SK-N-MC (cell line): Measurements from ENCODE around the gene CES4A.
"Not testable (repeated sequence)": the region's sequence is repeated elsewhere in the genome, so short reads cannot be mapped to it uniquely, and the experiment has no call there.

Source experiments
- DNase-seq: peaks from one replicate; pipeline ENCODE4 v3.0.0-alpha.2; 2011; ENCODE audit warnings: low read depth, low spot score
- H3K27ac ChIP-seq: fragments of 200-600 bp; sonication (generic); 2 replicates; pipeline ENCODE4 v1.5.1; 2016; ENCODE audit warnings: mixed run types
- H3K36me3 ChIP-seq: fragments of 200-600 bp; sonication (generic); 2 replicates; pipeline ENCODE4 v1.6.1; 2017; ENCODE audit warnings: antibody characterized with exemption, low read length, mixed read lengths; ENCODE audit not compliant: insufficient read depth
- H3K4me3 ChIP-seq: fragments of 200-600 bp; sonication (generic); 2 replicates; pipeline ENCODE4 v1.5.1; 2016
- H3K9ac ChIP-seq: fragments of 200-600 bp; sonication (generic); 2 replicates; pipeline ENCODE4 v1.8.0; 2017; ENCODE audit warnings: mixed run types, mixed read lengths; ENCODE audit not compliant: insufficient read length
- H3K9me3 ChIP-seq: fragments of 200-600 bp; sonication (generic); 2 replicates; pipeline ENCODE4 v1.6.1; 2017; ENCODE audit warnings: low read depth, mild to moderate bottlenecking, antibody characterized with exemption, low read length, moderate library complexity, mixed read lengths
- EZH2 ChIP-seq: fragments of 200-600 bp; sonication (generic); IDR thresholded peaks from one replicate; pipeline ENCODE4 v1.6.1; 2017; ENCODE audit warnings: antibody characterized with exemption
- FOXP2 ChIP-seq: optimal IDR thresholded peaks from 2 replicates; pipeline ENCODE3; 2011; ENCODE audit warnings: mild to moderate bottlenecking, moderate library complexity; ENCODE audit not compliant: insufficient read depth; ENCODE audit errors: extremely low read length, control extremely low read depth
- POLR2AphosphoS5 ChIP-seq: IDR thresholded peaks from 2 replicates; pipeline ENCODE4 v1.6.1; 2012; ENCODE audit warnings: mild to moderate bottlenecking, low read depth, low read length, borderline replicate concordance

CES4A gene

GRCh38 chr16:66953462-66954096 lies 34.8 kb upstream of the CES4A start:
- no peak for DNase-seq
- H3K4me3 ChIP-seq = no peak overlapping the region
- H3K9ac ChIP-seq = no peak overlapping the region
- H3K9me3 ChIP-seq = no peaks in the 10 kb centered on the region
- TF ChIP-seq FOXP2 (no peak), EZH2 (no peak), POLR2AphosphoS5 (no peak)
- H3K27ac ChIP-seq = no peak overlapping the region
- no peaks in the 10 kb centered on the region for H3K36me3 ChIP-seq

- no peaks in the 10 kb centered on the region for H3K9me3 ChIP-seq
- no peak overlapping the region for H3K9ac ChIP-seq
- no peak overlapping the region for H3K27ac ChIP-seq
- no peak for TF ChIP-seq FOXP2
- TF ChIP-seq EZH2 = no peak
- no peak for TF ChIP-seq POLR2AphosphoS5
- H3K4me3 ChIP-seq = no peak overlapping the region
- no peaks in the 10 kb centered on the region for H3K36me3 ChIP-seq
- DNase-seq = no peak
Observed at GRCh38 chr16:66954097-66954659, 34.2 kb upstream of the CES4A start.

GRCh38 chr16:66955363-66956153 lies 32.8 kb upstream of the CES4A start:
- DNase-seq, H3K9me3 ChIP-seq, H3K27ac ChIP-seq, H3K9ac ChIP-seq, H3K4me3 ChIP-seq, H3K36me3 ChIP-seq: not testable (repeated sequence)

- H3K9ac ChIP-seq, DNase-seq: not testable (repeated sequence)
Observed at GRCh38 chr16:66956154-66956457, 32.3 kb upstream of the CES4A start.

GRCh38 chr16:66958857-66959703 lies 29.3 kb upstream of the CES4A start:
- no peak for DNase-seq
- no peaks in the 10 kb centered on the region for H3K9me3 ChIP-seq
- no peak overlapping the region for H3K9ac ChIP-seq
- TF ChIP-seq EZH2 = no peak
- TF ChIP-seq FOXP2 = no peak
- TF ChIP-seq POLR2AphosphoS5 = no peak
- no peak overlapping the region for H3K4me3 ChIP-seq
- no peaks in the 10 kb centered on the region for H3K36me3 ChIP-seq
- no peak overlapping the region for H3K27ac ChIP-seq

More at GRCh38 chr16:66956154-66956457, 32.3 kb upstream of the CES4A start:
- H3K36me3 ChIP-seq, H3K9me3 ChIP-seq, H3K27ac ChIP-seq, H3K4me3 ChIP-seq: not testable (repeated sequence)

- Histone ChIP-seq H3K4me3 (no peak overlapping the region), H3K9me3 (no peaks in the 10 kb centered on the region), H3K27ac (no peak overlapping the region), H3K9ac (no peak overlapping the region), H3K36me3 (no peaks in the 10 kb centered on the region)
- no peak for DNase-seq
- TF ChIP-seq FOXP2 (no peak), POLR2AphosphoS5 (no peak), EZH2 (no peak)
Observed at GRCh38 chr16:66959704-66960161, 28.7 kb upstream of the CES4A start.

GRCh38 chr16:66960270-66960669 lies 28.1 kb upstream of the CES4A start:
- no peak for DNase-seq
- Histone ChIP-seq H3K9ac (no peak overlapping the region), H3K4me3 (no peak overlapping the region), H3K9me3 (no peaks in the 10 kb centered on the region), H3K27ac (no peak overlapping the region), H3K36me3 (no peaks in the 10 kb centered on the region)
- TF ChIP-seq FOXP2 (no peak), POLR2AphosphoS5 (no peak), EZH2 (no peak)

GRCh38 chr16:66961065-66961744 lies 27.2 kb upstream of the CES4A start, which contains the start of gene CES3:
Gene CES3 (plus strand): TSS chr16:66961266. CDS start chr16:66961308, 42 bp downstream.
- H3K9me3 ChIP-seq = no peaks in the 10 kb centered on the region
- H3K9ac ChIP-seq = no peak within 1 kb of the TSS
- no peak for DNase-seq
- TF ChIP-seq POLR2AphosphoS5 (no peak), EZH2 (no peak), FOXP2 (no peak)
- peak within 1 kb of the TSS; percentile 68 for H3K4me3 ChIP-seq
- H3K36me3 ChIP-seq = no peaks in the 10 kb centered on the region
- H3K27ac ChIP-seq = no peak within 1 kb of the TSS
